GM20000 (cell line): ENCODE data around the gene CEP19.
"Not testable (repeated sequence)": the region's sequence is repeated elsewhere in the genome, so short reads cannot be mapped to it uniquely, and the experiment has no call there.

Experiments
- DNase-seq: peaks from one replicate; pipeline ENCODE4 v3.0.0; 2012; ENCODE audit warnings: low spot score
- TF ChIP-seq, protein P1 (sequence below): IDR thresholded peaks from 2 replicates; pipeline ENCODE4 v1.5.1; 2012; ENCODE audit warnings: mild to moderate bottlenecking, control low read depth; ENCODE audit errors: extremely low read depth, missing control alignments

The CEP19 gene

DNA sequence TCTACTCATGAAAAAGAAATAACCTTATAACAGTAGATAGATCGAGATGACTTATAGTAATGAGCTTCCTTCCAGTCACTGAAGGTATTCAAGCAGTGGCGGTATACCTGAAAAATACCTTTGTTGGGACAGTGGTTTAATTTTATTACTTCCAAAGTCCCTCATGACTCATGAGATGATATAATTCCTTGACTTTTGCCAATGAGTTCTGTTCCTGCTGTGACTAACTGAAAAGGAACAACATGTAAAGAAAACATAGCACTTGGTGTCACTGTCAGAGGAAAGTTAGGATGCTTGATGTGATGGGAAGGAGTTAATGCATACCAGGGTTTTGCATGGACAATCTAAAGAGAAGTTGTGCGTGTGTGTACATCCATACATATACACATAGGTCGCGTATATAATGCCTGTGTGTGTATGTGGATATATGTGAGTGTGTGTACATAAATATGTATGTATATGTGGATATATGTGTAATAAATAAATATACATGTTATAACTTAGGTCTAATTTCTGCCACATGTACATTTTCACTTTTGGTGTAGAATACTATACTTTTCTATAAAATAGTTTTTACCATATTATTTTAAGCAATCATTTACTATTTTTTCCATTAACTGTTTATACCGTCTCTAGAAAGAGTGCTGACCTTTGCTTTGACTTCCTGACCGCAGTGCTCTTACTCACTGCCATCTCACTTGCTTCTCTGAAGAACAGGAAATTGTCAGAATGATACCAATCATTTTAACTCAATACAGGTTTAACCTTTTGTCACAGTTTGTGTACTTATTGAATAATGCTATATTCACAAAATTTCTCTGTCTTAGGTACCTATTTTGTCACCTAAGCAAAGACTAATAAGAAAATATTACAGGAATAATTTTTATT is 15.0 kb upstream of the CEP19 start:
- TF ChIP-seq, protein P1, sequence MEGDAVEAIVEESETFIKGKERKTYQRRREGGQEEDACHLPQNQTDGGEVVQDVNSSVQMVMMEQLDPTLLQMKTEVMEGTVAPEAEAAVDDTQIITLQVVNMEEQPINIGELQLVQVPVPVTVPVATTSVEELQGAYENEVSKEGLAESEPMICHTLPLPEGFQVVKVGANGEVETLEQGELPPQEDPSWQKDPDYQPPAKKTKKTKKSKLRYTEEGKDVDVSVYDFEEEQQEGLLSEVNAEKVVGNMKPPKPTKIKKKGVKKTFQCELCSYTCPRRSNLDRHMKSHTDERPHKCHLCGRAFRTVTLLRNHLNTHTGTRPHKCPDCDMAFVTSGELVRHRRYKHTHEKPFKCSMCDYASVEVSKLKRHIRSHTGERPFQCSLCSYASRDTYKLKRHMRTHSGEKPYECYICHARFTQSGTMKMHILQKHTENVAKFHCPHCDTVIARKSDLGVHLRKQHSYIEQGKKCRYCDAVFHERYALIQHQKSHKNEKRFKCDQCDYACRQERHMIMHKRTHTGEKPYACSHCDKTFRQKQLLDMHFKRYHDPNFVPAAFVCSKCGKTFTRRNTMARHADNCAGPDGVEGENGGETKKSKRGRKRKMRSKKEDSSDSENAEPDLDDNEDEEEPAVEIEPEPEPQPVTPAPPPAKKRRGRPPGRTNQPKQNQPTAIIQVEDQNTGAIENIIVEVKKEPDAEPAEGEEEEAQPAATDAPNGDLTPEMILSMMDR = no peak
- no peak for DNase-seq

DNA sequence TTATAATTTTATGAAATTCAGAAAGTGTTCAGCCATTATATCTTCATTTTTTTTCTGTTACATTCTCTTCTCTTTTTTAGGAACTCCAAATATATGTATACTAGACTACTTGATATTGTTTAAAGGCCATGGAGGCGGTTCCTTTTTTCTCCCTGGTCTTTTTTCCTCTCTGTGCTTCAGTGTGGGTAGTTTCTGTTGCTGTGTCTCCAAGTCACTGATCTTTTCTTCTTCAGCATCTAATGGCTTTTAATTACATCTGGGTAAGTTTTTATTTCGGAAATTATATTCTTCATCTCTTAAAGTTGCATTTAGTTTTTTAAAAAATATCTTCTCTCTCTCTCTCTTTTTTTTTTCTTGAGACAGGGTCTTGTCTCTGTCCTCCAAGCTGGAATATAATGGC is 9.0 kb upstream of the CEP19 start:
- DNase-seq = no peak
- TF ChIP-seq, protein P1 = no peak

DNA sequence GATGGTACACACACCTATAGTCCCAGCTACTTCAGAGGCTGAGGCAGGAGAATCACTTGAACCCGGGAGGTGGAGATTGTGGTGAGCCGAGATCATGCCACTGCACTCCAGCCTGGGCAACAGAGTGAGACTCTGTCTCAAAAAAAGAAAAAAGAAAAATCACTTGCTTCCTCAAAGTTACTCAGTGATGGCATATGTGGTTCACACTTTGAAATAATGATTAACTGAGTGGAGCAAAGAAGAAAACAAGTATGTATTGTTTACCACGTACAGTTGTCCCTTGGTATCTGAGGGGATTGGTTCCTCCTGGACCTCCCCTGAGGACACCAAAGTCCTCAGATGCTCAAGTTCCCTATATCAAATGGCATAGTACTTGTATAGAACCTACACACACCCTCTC is 5.1 kb upstream of the CEP19 start:
- DNase-seq = not testable (repeated sequence)

DNA sequence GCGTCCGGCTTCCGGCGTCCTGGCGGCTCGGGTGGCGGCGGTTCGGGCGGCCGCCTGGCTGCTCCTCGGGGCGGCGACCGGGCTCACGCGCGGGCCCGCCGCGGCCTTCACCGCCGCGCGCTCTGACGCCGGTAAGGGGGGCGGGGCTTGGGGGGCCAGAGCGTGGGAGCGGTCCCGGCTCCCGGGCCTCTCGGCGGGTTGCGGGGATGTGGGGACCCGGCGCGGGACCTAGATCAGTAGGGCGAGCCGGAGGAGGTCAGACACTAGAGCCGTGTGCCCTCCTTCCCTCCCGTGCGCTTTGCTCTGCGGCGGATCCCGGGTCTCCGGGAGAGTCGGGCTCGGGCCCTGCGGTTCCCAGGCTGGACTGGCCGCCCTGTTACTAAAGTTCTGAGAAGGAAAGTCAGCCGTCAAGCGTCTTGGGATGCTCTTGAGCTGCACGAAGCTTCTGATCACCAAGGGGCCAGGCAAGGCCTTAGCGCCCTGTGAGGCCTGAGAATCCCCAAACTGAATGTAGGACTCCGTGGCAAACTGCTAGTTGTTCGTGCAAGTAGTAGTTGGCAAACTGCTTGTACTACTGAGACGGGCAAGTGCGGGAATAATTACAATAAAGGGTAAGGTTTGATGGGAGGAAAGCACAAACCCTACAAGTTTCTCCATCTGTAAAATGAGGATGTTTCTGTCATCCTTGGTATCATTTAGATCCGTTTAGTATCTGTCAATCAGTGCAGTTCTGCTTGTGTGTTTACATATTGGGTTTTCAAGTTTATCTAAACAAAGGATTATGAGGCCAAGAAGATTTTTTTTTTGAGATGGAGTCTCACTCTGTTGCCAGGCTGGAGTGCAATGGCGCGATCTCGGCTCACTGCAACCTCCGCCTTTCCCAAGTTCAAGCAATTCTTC is 714 bp upstream of the CEP19 start:
- no peak for DNase-seq
- TF ChIP-seq, protein P1 = no peak

DNA sequence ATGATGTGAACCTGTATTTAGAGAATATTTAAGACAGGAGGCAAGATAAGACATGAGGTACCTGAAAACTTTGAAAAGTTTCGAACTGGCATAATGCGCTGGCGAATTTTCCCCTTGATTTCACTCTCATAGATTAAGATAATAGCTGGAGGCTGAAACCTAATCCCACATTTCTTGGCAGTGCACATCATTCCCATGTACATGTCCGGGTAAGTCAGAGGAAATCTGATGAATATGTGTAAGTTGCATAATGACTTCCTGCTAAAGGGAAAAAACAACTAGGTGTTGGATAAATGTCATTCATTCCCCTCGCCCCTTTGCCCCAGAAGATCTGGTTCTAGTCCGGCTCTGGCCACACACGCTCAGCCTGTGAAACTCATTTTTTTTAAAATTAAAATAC is 3.6 kb downstream of the CEP19 start:
- DNase-seq = no peak
- TF ChIP-seq, protein P1 = no peak

DNA sequence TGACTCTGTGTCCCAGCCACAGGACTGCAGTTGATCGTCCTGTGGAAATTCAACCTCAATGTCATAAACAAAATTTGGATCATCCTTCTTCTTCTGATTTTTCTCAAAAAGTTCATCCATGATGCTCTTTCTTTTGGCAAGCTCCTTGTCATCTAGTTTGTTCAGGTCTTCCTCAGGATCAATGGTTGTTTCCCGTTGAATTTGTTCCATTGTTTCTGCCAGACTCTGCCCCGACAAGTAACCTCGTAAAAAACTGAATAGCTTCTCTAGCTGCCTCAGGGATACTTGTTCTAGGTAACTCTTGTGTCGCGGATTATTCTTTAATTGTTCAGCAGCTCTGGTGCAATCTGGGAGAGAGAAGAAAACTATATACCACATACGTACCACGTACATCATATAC is 4.5 kb downstream of the CEP19 start:
- TF ChIP-seq, protein P1 = no peak
- DNase-seq = no peak

GRCh38 chr3:196706731-196707130 is 5.3 kb downstream of the CEP19 start:
- no peak for DNase-seq

More at GRCh38 chr3:196706731-196707130, 5.3 kb downstream of the CEP19 start:
- TF ChIP-seq, protein P1 = no peak
